ENCODE data around the gene ZC3H12A. TPM values are rescaled to one million over a fixed set of nuclear protein-coding genes. Genes with fewer than 3 reads are reported as not detected.

The ZC3H12A gene
- total and polyA plus RNA-seq, 2 of the 4 experiments (the other 2 are of a cell fraction) = 3.8 to 14.2 TPM

GRCh38 chr1:37438869-37439343 is 35.5 kb upstream of the ZC3H12A start:
- Histone ChIP-seq H2AK9ac (replicated peaks; ENCODE audit: low read depth, low read length, poor library complexity) (no peak overlapping the region), H3K18ac (ENCODE audit: low read depth, low read length) (no peak overlapping the region), H3K56ac (ENCODE audit: extremely low read depth, insufficient read depth, low read length) (no peak overlapping the region), H3K14ac (replicated peaks; ENCODE audit: low read depth, low read length) (no peak overlapping the region), H3K27me3 (ENCODE audit: control insufficient read depth, insufficient read depth, low read length) (peaks cover 19% of the 10 kb centered on the region), H3K4me2 (ENCODE audit: low read depth, low read length) (no peak overlapping the region), H3K9ac (ENCODE audit: low read depth, low read length) (no peak overlapping the region), H2BK20ac (ENCODE audit: low read depth, low read length) (no peak overlapping the region), H3K4me1 (ENCODE audit: control insufficient read depth, insufficient read depth, low read length) (no peaks in the 10 kb centered on the region), H3K4me3 (ENCODE audit: insufficient read depth, low read depth, low read length) (no peak overlapping the region), H4K5ac (ENCODE audit: low read depth, low read length) (no peak overlapping the region), H3K9me3 (ENCODE audit: control insufficient read depth, insufficient read depth, low read length) (no peaks in the 10 kb centered on the region), H3K4ac (ENCODE audit: low read depth, low read length) (no peak overlapping the region), H3K79me1 (ENCODE audit: low read depth in 1 of 2, low read length in 2 of 2) (no peaks in the 10 kb centered on the region), H2BK5ac (ENCODE audit: low read depth, low read length, poor library complexity, severe bottlenecking) (no peak overlapping the region), H3K23ac (ENCODE audit: low read depth, low read length) (no peak overlapping the region), H3K36me3 (ENCODE audit: control insufficient read depth, insufficient read depth, low read length) (no peaks in the 10 kb centered on the region), H2BK120ac (ENCODE audit: low read depth, low read length) (no peak overlapping the region), H2BK15ac (ENCODE audit: low read depth, low read length) (no peak overlapping the region), H2AFZ (replicated peaks; ENCODE audit: low read length, poor library complexity) (no peak overlapping the region), H3K27ac (ENCODE audit: insufficient read depth, low read length) (no peak overlapping the region), H4K8ac (ENCODE audit: low read depth in 2 of 2, low read length in 2 of 2) (no peak overlapping the region), H3K9me1 (ENCODE audit: insufficient read depth, low read length) (no peaks in the 10 kb centered on the region), H4K91ac (ENCODE audit: insufficient read depth, low read depth, low read length) (no peak overlapping the region), H2AK5ac (ENCODE audit: low read depth, low read length) (no peak overlapping the region), H4K20me1 (ENCODE audit: insufficient read depth, low read length) (no peaks in the 10 kb centered on the region)
- in situ Hi-C loops (cut with MboI; ENCODE audit: low sequenced_read_pairs) (loop anchor here (10.0 kb wide), 1 partner anchor 864 kb away; no protein-coding TSS in a partner anchor), dilution Hi-C loops (cut with HindIII; ENCODE audit: low sequenced_read_pairs, unreplicated experiment) (no loop called here), intact Hi-C loops (cut with micrococcal nuclease) (no loop called here)
- 23% methylated on average over 2 of the region's 4 CpGs; no CpG with 5 or more reads in 1 of the 2 experiments for WGBS, 2 experiments (ENCODE audit: extremely low coverage in 2 of 2, insufficient read length in 1 of 2)
- DNase-seq (no peak), ATAC-seq (ENCODE audit: low read depth) (no peak)
- ChIA-PET CTCF (no interaction called here), POLR2A (ENCODE audit: unreplicated experiment) (no interaction called here)
- no TSS peak for BruUV-seq (replicated peaks)
- TF ChIP-seq MAZ (IDR thresholded peaks at IDR 0.05; ENCODE audit: borderline replicate concordance, low read depth, low read length) = no peak
- no peak for TF ChIP-seq POLR2A (IDR thresholded peaks at IDR 0.05; ENCODE audit: low read depth, low read length)
- TF ChIP-seq MXI1 (IDR thresholded peaks at IDR 0.05; ENCODE audit: borderline replicate concordance, low read depth, low read length) = no peak
- no peak for TF ChIP-seq CEBPB (IDR thresholded peaks at IDR 0.05; ENCODE audit: low read depth, low read length)
- no peak for TF ChIP-seq FOS (IDR thresholded peaks at IDR 0.05; ENCODE audit: low read depth, low read length)
- TF ChIP-seq RCOR1 (IDR thresholded peaks at IDR 0.05; ENCODE audit: insufficient replicate concordance, low read length) = no peak

Data from IMR-90 (cell line).